ENCODE measurements around the gene RPL35A.
"Not testable (repeated sequence)": the region's sequence is repeated elsewhere in the genome, so short reads cannot be mapped to it uniquely, and the experiment has no call there.

Gene RPL35A

GRCh38 chr3:197949778-197950676, at the start of gene RPL35A:
RPL35A (plus strand) TSS chr3:197950190; CDS start chr3:197950968, 778 bp downstream.
- peak within 1 kb of the TSS; percentile 100 for H3K27ac Mint-ChIP-seq
- H3K36me3 Mint-ChIP-seq, result peaks cover 40 to 51% of the 10 kb centered on the region in 2 donors
- peaks cover 18 to 52% of the 10 kb centered on the region in 2 donors for H3K4me1 Mint-ChIP-seq
- DNase-seq, result peak; percentile 84
- H3K27me3 Mint-ChIP-seq, result no peaks in the 10 kb centered on the region
- peak within 1 kb of the TSS; percentile 96 to 97 for H3K4me3 Mint-ChIP-seq
- peak; percentile 93 to 94 for ATAC-seq (replicated peaks)
- H3K9me3 Mint-ChIP-seq, result no peaks in the 10 kb centered on the region

GRCh38 chr3:197901626-197902025, 48.4 kb upstream of the RPL35A start:
- H3K27me3 Mint-ChIP-seq, result no peaks in the 10 kb centered on the region
- ATAC-seq (replicated peaks) (no peak), DNase-seq (no peak)
- peaks cover 6 to 8% of the 10 kb centered on the region in 2 donors for H3K4me1 Mint-ChIP-seq
- H3K27ac Mint-ChIP-seq, result peak overlapping the region; percentile 63
- peaks cover 0 to 14% of the 10 kb centered on the region in 2 donors for H3K36me3 Mint-ChIP-seq
- no peaks in the 10 kb centered on the region for H3K9me3 Mint-ChIP-seq
- H3K4me3 Mint-ChIP-seq, result no peak overlapping the region

GRCh38 chr3:197906023-197906849, 43.8 kb upstream of the RPL35A start:
- DNase-seq, result peak; percentile 73
- no peaks in the 10 kb centered on the region for H3K9me3 Mint-ChIP-seq
- peak; percentile 97 for ATAC-seq (replicated peaks)
- H3K27ac Mint-ChIP-seq, result peak overlapping the region; percentile 65
- no peaks in the 10 kb centered on the region for H3K27me3 Mint-ChIP-seq
- H3K4me1 Mint-ChIP-seq, result peaks cover 7 to 9% of the 10 kb centered on the region in 2 donors
- peak overlapping the region; percentile 10 to 66 for H3K4me3 Mint-ChIP-seq
- H3K36me3 Mint-ChIP-seq, result peaks cover 0 to 10% of the 10 kb centered on the region in 2 donors

GRCh38 chr3:197906850-197907187, 43.2 kb upstream of the RPL35A start:
- Mint-ChIP-seq H3K4me3 (no peak overlapping the region), H3K36me3 (peaks cover 0 to 10% of the 10 kb centered on the region in 2 donors), H3K27ac (no peak overlapping the region), H3K4me1 (peaks cover 7 to 9% of the 10 kb centered on the region in 2 donors), H3K9me3 (no peaks in the 10 kb centered on the region), H3K27me3 (no peaks in the 10 kb centered on the region)
- no peak for ATAC-seq (replicated peaks)
- DNase-seq, result no peak

- peak overlapping the region; percentile 56 for H3K27ac Mint-ChIP-seq
- H3K9me3 Mint-ChIP-seq, result no peaks in the 10 kb centered on the region
- peaks cover 7 to 9% of the 10 kb centered on the region in 2 donors for H3K4me1 Mint-ChIP-seq
- DNase-seq (no peak), ATAC-seq (replicated peaks) (no peak)
- no peaks in the 10 kb centered on the region for H3K27me3 Mint-ChIP-seq
- H3K4me3 Mint-ChIP-seq, result no peak overlapping the region
- H3K36me3 Mint-ChIP-seq, result peaks cover 0 to 7% of the 10 kb centered on the region in 2 donors
Measured at GRCh38 chr3:197907196-197907595, 42.8 kb upstream of the RPL35A start.

GRCh38 chr3:197908550-197908949, 41.4 kb upstream of the RPL35A start:
- not testable (repeated sequence) for H3K4me3 Mint-ChIP-seq; H3K27me3 Mint-ChIP-seq; DNase-seq; ATAC-seq (replicated peaks); H3K4me1 Mint-ChIP-seq; H3K9me3 Mint-ChIP-seq; H3K27ac Mint-ChIP-seq
- peaks cover 4 to 11% of the 10 kb centered on the region in 2 donors for H3K36me3 Mint-ChIP-seq

GRCh38 chr3:197908957-197909701, 40.9 kb upstream of the RPL35A start:
- no peak for DNase-seq
- Mint-ChIP-seq H3K9me3 (no peaks in the 10 kb centered on the region), H3K36me3 (peaks cover 4 to 11% of the 10 kb centered on the region in 2 donors), H3K4me1 (peaks cover 7 to 9% of the 10 kb centered on the region in 2 donors), H3K27me3 (no peaks in the 10 kb centered on the region), H3K4me3 (no peak overlapping the region), H3K27ac (no peak overlapping the region)
- no peak for ATAC-seq (replicated peaks)

- no peak overlapping the region for H3K27ac Mint-ChIP-seq
- no peak for DNase-seq
- H3K4me3 Mint-ChIP-seq, result no peak overlapping the region
- no peaks in the 10 kb centered on the region for H3K27me3 Mint-ChIP-seq
- no peaks in the 10 kb centered on the region for H3K4me1 Mint-ChIP-seq
- ATAC-seq (replicated peaks), result no peak
- H3K9me3 Mint-ChIP-seq, result no peaks in the 10 kb centered on the region
- peaks cover 5 to 11% of the 10 kb centered on the region in 2 donors for H3K36me3 Mint-ChIP-seq
Measured at GRCh38 chr3:197912741-197913476, 37.1 kb upstream of the RPL35A start.

GRCh38 chr3:197913641-197914380, 36.2 kb upstream of the RPL35A start:
- Mint-ChIP-seq H3K4me3 (no peak overlapping the region), H3K9me3 (no peaks in the 10 kb centered on the region), H3K36me3 (peaks cover 5 to 11% of the 10 kb centered on the region in 2 donors), H3K27ac (no peak overlapping the region), H3K4me1 (no peaks in the 10 kb centered on the region), H3K27me3 (no peaks in the 10 kb centered on the region)
- ATAC-seq (replicated peaks) (no peak), DNase-seq (no peak)

- H3K27me3 Mint-ChIP-seq; DNase-seq; H3K27ac Mint-ChIP-seq; H3K4me1 Mint-ChIP-seq; ATAC-seq (replicated peaks); H3K4me3 Mint-ChIP-seq; H3K9me3 Mint-ChIP-seq: not testable (repeated sequence)
- peaks cover 10 to 15% of the 10 kb centered on the region in 2 donors for H3K36me3 Mint-ChIP-seq
Measured at GRCh38 chr3:197921429-197922275, 28.3 kb upstream of the RPL35A start.

GRCh38 chr3:197926418-197926817, 23.6 kb upstream of the RPL35A start:
- Mint-ChIP-seq H3K27me3 (no peaks in the 10 kb centered on the region), H3K9me3 (peaks cover 0 to 3% of the 10 kb centered on the region in 2 donors), H3K36me3 (peaks cover 32 to 39% of the 10 kb centered on the region in 2 donors), H3K27ac (no peak overlapping the region), H3K4me3 (no peak overlapping the region), H3K4me1 (no peaks in the 10 kb centered on the region)
- ATAC-seq (replicated peaks) (no peak), DNase-seq (no peak)

- ATAC-seq (replicated peaks); H3K4me3 Mint-ChIP-seq; DNase-seq; H3K4me1 Mint-ChIP-seq; H3K9me3 Mint-ChIP-seq; H3K27me3 Mint-ChIP-seq; H3K27ac Mint-ChIP-seq: not testable (repeated sequence)
- H3K36me3 Mint-ChIP-seq, result peaks cover 27 to 40% of the 10 kb centered on the region in 2 donors
Measured at GRCh38 chr3:197927578-197927977, 22.4 kb upstream of the RPL35A start.
